Measurements from ENCODE around the gene SUPT3H. TPM values are rescaled to one million over a fixed set of nuclear protein-coding genes. Genes with fewer than 3 reads are reported as not detected.

The SUPT3H gene
- total RNA-seq, 1 experiment from 2014 or later, result 12.7 TPM

GRCh38 chr6:44828780-44829179, 549.0 kb downstream of the SUPT3H start:
- no peak for TF ChIP-seq CTCF (IDR thresholded peaks at IDR 0.05; ENCODE audit: unreplicated experiment)
- no peaks in the 10 kb centered on the region for H3K27me3 Mint-ChIP-seq (ENCODE audit: insufficient read depth, unreplicated experiment)
- intact Hi-C loops (cut with micrococcal nuclease), result no loop called here
- H3K4me1 Mint-ChIP-seq (ENCODE audit: insufficient read depth, unreplicated experiment), result no peaks in the 10 kb centered on the region
- H3K4me3 Mint-ChIP-seq (ENCODE audit: unreplicated experiment), result no peak overlapping the region
- BruUV-seq (replicated peaks), result no TSS peak
- DNase-seq (ENCODE audit: unreplicated experiment), result no peak
- H3K27ac Mint-ChIP-seq (ENCODE audit: low read depth, unreplicated experiment), result no peak overlapping the region
- H3K36me3 Mint-ChIP-seq (ENCODE audit: insufficient read depth, unreplicated experiment), result no peaks in the 10 kb centered on the region
- CTCF ChIA-PET, result no interaction called here
- H3K9me3 Mint-ChIP-seq (ENCODE audit: unreplicated experiment), result no peaks in the 10 kb centered on the region
- POLR2A ChIA-PET, result interaction anchor here (1.1 kb wide), 1 partner anchor 143 kb away, joined by 4 read pairs; no protein-coding TSS in a partner anchor

DNA sequence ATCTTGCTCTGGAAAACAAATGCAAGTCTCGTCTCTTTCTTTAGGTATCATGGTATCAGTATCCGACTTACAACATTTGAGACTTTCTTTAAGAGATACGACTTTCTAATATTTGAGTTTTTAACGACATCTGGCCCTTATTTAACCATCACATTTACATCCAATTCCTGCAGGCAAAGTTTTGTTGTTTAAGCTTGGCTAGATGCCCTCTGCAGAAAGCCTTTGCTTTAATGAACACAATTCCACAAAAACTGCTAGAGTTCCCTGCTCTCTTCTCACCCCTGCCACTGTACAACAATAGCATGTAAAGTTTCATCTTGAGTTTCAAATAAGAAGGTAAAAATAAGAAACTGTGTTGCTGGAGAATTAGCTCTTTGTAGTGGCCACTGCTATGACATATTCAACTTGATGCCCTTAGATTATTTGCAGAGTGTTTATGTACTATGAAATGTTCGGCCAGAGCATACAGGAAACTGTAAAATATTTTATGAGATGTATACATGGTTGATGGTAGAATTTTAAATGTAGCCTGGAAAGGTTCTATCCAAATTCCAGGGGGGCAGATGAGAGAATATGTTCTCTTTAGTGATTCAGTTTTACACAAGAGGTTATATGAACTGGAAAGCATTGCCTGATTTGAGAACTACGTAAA, 551.6 kb downstream of the SUPT3H start:
- no peaks in the 10 kb centered on the region for H3K27me3 Mint-ChIP-seq (ENCODE audit: insufficient read depth, unreplicated experiment)
- no peaks in the 10 kb centered on the region for H3K9me3 Mint-ChIP-seq (ENCODE audit: unreplicated experiment)
- no TSS peak for BruUV-seq (replicated peaks)
- intact Hi-C loops (cut with micrococcal nuclease), result no loop called here
- TF ChIP-seq CTCF (IDR thresholded peaks at IDR 0.05; ENCODE audit: unreplicated experiment), result no peak
- no peak for DNase-seq (ENCODE audit: unreplicated experiment)
- H3K4me1 Mint-ChIP-seq (ENCODE audit: insufficient read depth, unreplicated experiment), result no peaks in the 10 kb centered on the region
- H3K4me3 Mint-ChIP-seq (ENCODE audit: unreplicated experiment), result no peak overlapping the region
- ChIA-PET POLR2A (interaction anchor here (0.6 kb wide), 1 partner anchor 64 kb away, joined by 3 read pairs; no protein-coding TSS in a partner anchor), CTCF (no interaction called here)
- H3K36me3 Mint-ChIP-seq (ENCODE audit: insufficient read depth, unreplicated experiment), result no peaks in the 10 kb centered on the region
- no peak overlapping the region for H3K27ac Mint-ChIP-seq (ENCODE audit: low read depth, unreplicated experiment)

DNA sequence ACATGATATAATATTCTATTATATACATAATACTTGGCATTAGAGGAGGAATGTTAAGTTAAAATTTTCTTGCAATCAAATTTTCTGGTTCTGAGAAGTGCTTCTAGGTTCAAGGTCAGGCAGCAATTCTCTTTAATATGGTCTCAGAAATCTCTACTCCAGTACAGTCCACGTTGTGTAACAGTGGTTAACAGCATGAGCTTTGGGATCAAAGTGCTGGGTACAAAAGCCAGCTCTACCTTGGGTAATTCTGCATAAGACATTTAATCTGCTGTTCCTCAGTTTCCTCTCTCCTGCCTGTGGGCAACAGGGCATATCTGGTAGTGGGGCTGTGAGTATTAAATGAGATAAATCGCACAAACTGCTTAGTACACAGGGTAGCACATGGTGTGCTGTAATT, 552.5 kb downstream of the SUPT3H start:
- DNase-seq (ENCODE audit: unreplicated experiment), result no peak
- Mint-ChIP-seq H3K27me3 (ENCODE audit: insufficient read depth, unreplicated experiment) (no peaks in the 10 kb centered on the region), H3K27ac (ENCODE audit: low read depth, unreplicated experiment) (no peak overlapping the region), H3K4me1 (ENCODE audit: insufficient read depth, unreplicated experiment) (peaks cover 5% of the 10 kb centered on the region), H3K9me3 (ENCODE audit: unreplicated experiment) (no peaks in the 10 kb centered on the region), H3K4me3 (ENCODE audit: unreplicated experiment) (no peak overlapping the region), H3K36me3 (ENCODE audit: insufficient read depth, unreplicated experiment) (no peaks in the 10 kb centered on the region)
- ChIA-PET CTCF (no interaction called here), POLR2A (interaction anchor here (0.5 to 0.6 kb wide), 2 partner anchors 49 to 619 kb away, joined by 3 read pairs; no protein-coding TSS in a partner anchor)
- BruUV-seq (replicated peaks), result no TSS peak
- intact Hi-C loops (cut with micrococcal nuclease), result no loop called here
- TF ChIP-seq CTCF (IDR thresholded peaks at IDR 0.05; ENCODE audit: unreplicated experiment), result no peak

DNA sequence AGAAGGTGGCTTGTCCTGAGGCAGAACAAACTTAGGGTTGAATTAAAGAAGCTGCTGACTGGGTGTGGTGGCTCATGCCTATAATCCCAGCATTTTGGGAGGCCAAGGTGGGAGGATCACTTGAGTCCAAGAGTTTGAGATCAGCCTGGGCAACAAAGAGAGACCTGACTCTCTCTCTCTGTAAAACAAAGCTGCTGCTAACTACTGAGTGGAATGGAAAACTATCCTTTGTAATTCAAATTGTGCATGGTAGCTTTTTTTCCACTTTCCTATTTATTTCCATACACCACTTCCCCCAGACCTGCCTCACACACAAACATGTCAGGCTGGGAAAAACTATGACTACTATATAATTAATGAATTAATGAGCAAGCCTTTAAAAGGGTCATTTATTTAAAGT, 553.2 kb downstream of the SUPT3H start:
- no TSS peak for BruUV-seq (replicated peaks)
- Mint-ChIP-seq H3K36me3 (ENCODE audit: insufficient read depth, unreplicated experiment) (no peaks in the 10 kb centered on the region), H3K9me3 (ENCODE audit: unreplicated experiment) (no peaks in the 10 kb centered on the region), H3K4me3 (ENCODE audit: unreplicated experiment) (no peak overlapping the region), H3K27ac (ENCODE audit: low read depth, unreplicated experiment) (no peak overlapping the region), H3K4me1 (ENCODE audit: insufficient read depth, unreplicated experiment) (peaks cover 8% of the 10 kb centered on the region), H3K27me3 (ENCODE audit: insufficient read depth, unreplicated experiment) (no peaks in the 10 kb centered on the region)
- DNase-seq (ENCODE audit: unreplicated experiment), result no peak
- POLR2A ChIA-PET, result no interaction called here
- no peak for TF ChIP-seq CTCF (IDR thresholded peaks at IDR 0.05; ENCODE audit: unreplicated experiment)
- intact Hi-C loops (cut with micrococcal nuclease), result no loop called here
- CTCF ChIA-PET, result no interaction called here

Data from MCF 10A (cell line).